ENCODE measurements around the gene CHKA. TPM values are rescaled to one million over a fixed set of nuclear protein-coding genes. Genes with fewer than 3 reads are reported as not detected.

CHKA gene
- total and polyA plus RNA-seq, 2 donors (not counting 3 experiments of a cell fraction or from before 2014, with no cell fraction given): 21.4 to 25.1 TPM

- Histone ChIP-seq H3K27ac (ENCODE audit: insufficient read depth, low read depth, low read length) (no peak overlapping the region), H3K9me1 (replicated peaks; ENCODE audit: control insufficient read depth, extremely low read depth, insufficient read depth, low read length) (no peaks in the 10 kb centered on the region), H3K79me2 (ENCODE audit: control insufficient read depth, insufficient read depth, low read length) (no peaks in the 10 kb centered on the region), H3K4me3 (replicated peaks in 1 of 3; ENCODE audit: insufficient read depth in 1 of 3, low read depth in 1 of 3, low read length in 3 of 3) (no peak overlapping the region), H3K27me3 (ENCODE audit: control insufficient read depth in 2 of 2, insufficient read depth in 2 of 2, low read length in 2 of 2) (no peaks in the 10 kb centered on the region), H2AFZ (ENCODE audit: low read depth, low read length) (no peak overlapping the region), H4K20me1 (replicated peaks; ENCODE audit: control insufficient read depth, extremely low read depth, insufficient read depth, low read length) (no peaks in the 10 kb centered on the region), H3K9me3 (replicated peaks; ENCODE audit: control insufficient read depth, insufficient read depth, low read length) (no peaks in the 10 kb centered on the region), H3K36me3 (ENCODE audit: control insufficient read depth in 2 of 2, extremely low read depth in 1 of 2, insufficient read depth in 2 of 2, low read length in 2 of 2) (no peaks in the 10 kb centered on the region), H3K9ac (replicated peaks; ENCODE audit: extremely low read depth, insufficient read depth, low read length) (no peak overlapping the region), H3K4me2 (ENCODE audit: insufficient read depth, low read length) (no peak overlapping the region), H3K4me1 (ENCODE audit: control insufficient read depth, extremely low read depth, insufficient read depth, low read length) (no peaks in the 10 kb centered on the region)
- ChIA-PET CTCF (no interaction called here), POLR2A (no interaction called here)
- FAIRE-seq: no peak
- DNase-seq (ENCODE audit: low read depth, low spot score): no peak
- no TSS peak for BruUV-seq (replicated peaks)
- intact Hi-C loops (cut with micrococcal nuclease) (no loop called here), dilution Hi-C loops (cut with MboI; ENCODE audit: extremely low pct_ligation_motif_present, low sequenced_read_pairs) (no loop called here)
- TF ChIP-seq EZH2 (IDR thresholded peaks at IDR 0.05; ENCODE audit: borderline replicate concordance, low read depth, low read length, severe bottlenecking): no peak
- no peak for TF ChIP-seq CTCF (IDR thresholded peaks at IDR 0.05; ENCODE audit: extremely low read depth in 1 of 2, insufficient read depth in 1 of 2, low read depth in 1 of 2, low read length in 2 of 2)
- TF ChIP-seq MYC (IDR thresholded peaks at IDR 0.05; ENCODE audit: low read depth, low read length): no peak
- no peak for TF ChIP-seq JUN (IDR thresholded peaks at IDR 0.05; ENCODE audit: borderline replicate concordance, insufficient read depth, insufficient read length, low read depth)
- TF ChIP-seq POLR2AphosphoS5 (IDR thresholded peaks at IDR 0.05; ENCODE audit: insufficient read depth, low read depth, low read length): no peak
- no peak for TF ChIP-seq GATA2 (IDR thresholded peaks at IDR 0.05; ENCODE audit: insufficient read depth, insufficient read length, low read depth, low read length)
- no peak for TF ChIP-seq POLR2A (IDR thresholded peaks at IDR 0.05; ENCODE audit: low read depth, low read length)
- no peak for TF ChIP-seq FOS (IDR thresholded peaks at IDR 0.05; ENCODE audit: borderline replicate concordance, insufficient read depth, low read length)
- no peak for TF ChIP-seq MAX (IDR thresholded peaks at IDR 0.05; ENCODE audit: insufficient read depth, insufficient read length)
Measured at GRCh38 chr11:68136866-68137265, 15.7 kb upstream of the CHKA start.

All from endothelial cell of umbilical vein (primary cell).